Measurements from ENCODE around the gene CCDC126. TPM values are rescaled to one million over a fixed set of nuclear protein-coding genes. Genes with fewer than 3 reads are reported as not detected.
A peak's percentile ranks its signal among the peaks of the same experiment; 100 is the strongest.
"Not testable (repeated sequence)": the region's sequence is repeated elsewhere in the genome, so short reads cannot be mapped to it uniquely, and the experiment has no call there.

Gene CCDC126
- total and polyA plus RNA-seq, 5 donors from 2014 or later: 14.0 to 25.0 (median 19.8) TPM

DNA sequence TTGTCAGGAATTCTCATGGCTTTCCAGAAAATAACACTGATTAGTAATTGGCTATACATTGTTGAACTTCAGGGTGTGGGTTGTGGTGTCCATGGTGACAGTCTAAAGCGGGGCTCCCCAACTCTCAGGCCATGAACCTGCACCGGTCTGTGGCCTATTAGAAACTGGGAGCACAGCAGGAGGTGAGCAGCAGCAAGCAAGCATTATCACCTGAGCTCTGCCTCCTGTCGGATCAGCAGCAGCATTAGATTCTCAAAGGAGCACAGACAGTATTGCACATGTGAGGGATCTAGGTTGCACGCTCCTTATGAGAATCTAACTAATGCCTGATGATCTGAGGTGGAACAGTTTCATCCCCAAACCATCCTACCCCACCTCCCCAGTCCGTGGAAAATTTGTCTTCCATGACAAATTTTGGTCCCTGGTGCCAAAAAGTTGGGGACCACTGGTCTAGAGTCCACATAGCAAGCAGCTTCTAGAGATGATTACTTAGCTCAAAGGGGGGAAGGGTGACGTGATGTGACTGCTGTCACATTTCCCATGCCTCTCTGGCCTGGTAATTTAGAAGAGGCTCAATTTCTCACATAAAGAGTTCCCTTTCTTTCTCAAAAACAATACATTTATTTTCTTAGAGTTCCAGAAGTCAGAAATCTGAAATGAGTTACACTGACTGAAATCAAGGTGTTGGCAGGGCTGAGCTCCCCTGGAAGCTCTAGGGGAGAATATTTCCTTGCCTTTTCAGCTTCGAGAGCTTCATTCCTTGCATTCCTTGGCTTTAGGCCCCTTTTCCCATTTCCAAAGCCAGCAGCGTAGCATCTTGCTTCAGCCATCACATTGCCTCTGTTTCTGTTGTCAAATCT lies 65.2 kb downstream of the CCDC126 start:
- Mint-ChIP-seq H3K9me3 (peaks cover 0 to 9% (median 4%) of the 10 kb centered on the region in 7 donors), H3K4me1 (no peaks in the 10 kb centered on the region), H3K4me3 (no peak overlapping the region), H3K36me3 (peaks cover 4% of the 10 kb centered on the region), H3K27ac (no peak overlapping the region), H3K27me3 (peaks cover 4% of the 10 kb centered on the region)
- Histone ChIP-seq H3K9me3 (ENCODE audit: control insufficient read depth in 2 of 2, low read length in 2 of 2) (peaks cover 4 to 9% of the 10 kb centered on the region in 2 experiments), H3K27ac (ENCODE audit: insufficient read depth, low read length, poor library complexity, severe bottlenecking) (no peak overlapping the region), H3K4me1 (ENCODE audit: control insufficient read depth, insufficient read depth, low read length, poor library complexity, severe bottlenecking) (no peaks in the 10 kb centered on the region), H3K36me3 (ENCODE audit: control insufficient read depth, insufficient read depth, low read length) (no peaks in the 10 kb centered on the region), H3K4me3 (ENCODE audit: low read depth, low read length) (no peak overlapping the region), H3K27me3 (ENCODE audit: control insufficient read depth, insufficient read depth, low read length) (no peaks in the 10 kb centered on the region)
- no peak for DNase-seq
- ATAC-seq (ENCODE audit: low read depth in 2 of 2): no peak

DNA sequence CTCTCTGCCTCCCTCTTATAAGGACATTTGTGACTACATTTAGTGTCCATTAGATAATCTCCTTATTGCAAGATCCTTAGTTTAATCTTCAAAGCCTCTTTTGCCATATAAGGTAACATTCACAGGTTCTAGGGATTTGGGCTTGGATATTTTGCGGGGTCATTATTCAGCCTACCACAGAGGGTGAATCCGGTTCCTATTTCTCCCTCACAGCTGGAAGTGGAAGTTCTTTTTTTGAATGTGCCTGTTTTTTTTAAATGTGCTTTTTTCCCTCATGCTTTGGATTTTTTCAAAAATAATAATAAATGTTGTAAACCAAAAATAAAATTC lies 65.8 kb downstream of the CCDC126 start:
- no peak overlapping the region for H3K27ac ChIP-seq (ENCODE audit: insufficient read depth, low read length, poor library complexity, severe bottlenecking)
- DNase-seq (no peak), ATAC-seq (ENCODE audit: low read depth in 2 of 2) (no peak)
- no peak overlapping the region for H3K27ac Mint-ChIP-seq
- H3K4me1 Mint-ChIP-seq: no peaks in the 10 kb centered on the region
- no peaks in the 10 kb centered on the region for H3K4me1 ChIP-seq (ENCODE audit: control insufficient read depth, insufficient read depth, low read length, poor library complexity, severe bottlenecking)
- peaks cover 4% of the 10 kb centered on the region for H3K27me3 Mint-ChIP-seq
- H3K4me3 ChIP-seq (ENCODE audit: low read depth, low read length): no peak overlapping the region
- H3K36me3 ChIP-seq (ENCODE audit: control insufficient read depth, insufficient read depth, low read length): no peaks in the 10 kb centered on the region
- H3K36me3 Mint-ChIP-seq: peaks cover 4% of the 10 kb centered on the region
- H3K4me3 Mint-ChIP-seq: no peak overlapping the region
- H3K9me3 ChIP-seq (ENCODE audit: control insufficient read depth in 2 of 2, low read length in 2 of 2): peaks cover 4 to 9% of the 10 kb centered on the region in 2 experiments
- H3K9me3 Mint-ChIP-seq: peaks cover 0 to 8% (median 4%) of the 10 kb centered on the region in 7 donors
- H3K27me3 ChIP-seq (ENCODE audit: control insufficient read depth, insufficient read depth, low read length): no peaks in the 10 kb centered on the region

DNA sequence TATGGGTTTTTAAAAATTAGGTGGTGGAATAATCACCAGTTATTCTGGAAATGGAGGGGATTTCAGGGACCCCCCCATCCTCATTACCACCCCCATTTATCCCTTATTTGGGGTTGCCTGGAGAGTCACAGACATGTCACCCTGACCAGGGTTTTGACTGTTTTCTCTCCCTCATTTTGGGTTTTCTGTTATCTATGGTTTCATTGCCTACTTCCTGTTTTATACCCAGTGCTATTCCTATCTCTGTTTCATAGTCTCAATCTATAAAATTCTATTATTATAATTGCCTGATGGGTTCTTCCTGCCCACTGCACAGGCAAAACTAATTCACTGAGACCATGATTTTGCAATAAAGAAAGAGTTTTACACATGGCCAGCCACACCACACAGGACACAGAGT lies 66.9 kb downstream of the CCDC126 start:
- no peaks in the 10 kb centered on the region for H3K27me3 ChIP-seq (ENCODE audit: control insufficient read depth, insufficient read depth, low read length)
- H3K4me3 ChIP-seq (ENCODE audit: low read depth, low read length): no peak overlapping the region
- H3K4me3 Mint-ChIP-seq: no peak overlapping the region
- ATAC-seq (ENCODE audit: low read depth in 2 of 2): no peak
- no peak overlapping the region for H3K27ac ChIP-seq (ENCODE audit: insufficient read depth, low read length, poor library complexity, severe bottlenecking)
- H3K9me3 Mint-ChIP-seq: peaks cover 0 to 4% (median 0%) of the 10 kb centered on the region in 7 donors
- no peak overlapping the region for H3K27ac Mint-ChIP-seq
- no peaks in the 10 kb centered on the region for H3K36me3 Mint-ChIP-seq
- DNase-seq: no peak
- peaks cover 0 to under 1% of the 10 kb centered on the region in 2 experiments for H3K9me3 ChIP-seq (ENCODE audit: control insufficient read depth in 2 of 2, low read length in 2 of 2)
- peaks cover 4% of the 10 kb centered on the region for H3K27me3 Mint-ChIP-seq
- H3K36me3 ChIP-seq (ENCODE audit: control insufficient read depth, insufficient read depth, low read length): no peaks in the 10 kb centered on the region
- no peaks in the 10 kb centered on the region for H3K4me1 Mint-ChIP-seq
- no peaks in the 10 kb centered on the region for H3K4me1 ChIP-seq (ENCODE audit: control insufficient read depth, insufficient read depth, low read length, poor library complexity, severe bottlenecking)

DNA sequence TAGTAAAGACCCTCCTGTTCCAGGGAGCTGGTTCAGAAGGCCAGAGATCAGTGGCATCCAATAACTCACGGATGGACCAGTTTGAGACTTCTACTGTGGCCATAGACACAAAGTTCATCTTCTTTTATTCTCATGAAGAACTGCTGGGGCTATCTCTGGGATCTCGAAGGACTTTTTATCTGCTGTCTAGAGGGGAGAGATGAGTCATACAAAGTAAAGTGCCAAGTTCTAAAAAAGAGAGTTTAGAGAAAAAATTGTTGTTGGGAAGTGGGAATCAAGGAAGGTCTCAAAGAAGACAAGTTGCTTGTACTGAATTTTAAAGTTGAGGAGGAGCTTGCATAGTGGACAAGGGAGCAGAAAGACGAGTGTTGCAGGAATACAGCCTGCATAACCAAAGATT lies 74.9 kb downstream of the CCDC126 start:
- peaks cover 3% of the 10 kb centered on the region for H3K36me3 Mint-ChIP-seq
- no peaks in the 10 kb centered on the region for H3K4me1 ChIP-seq (ENCODE audit: control insufficient read depth, insufficient read depth, low read length, poor library complexity, severe bottlenecking)
- no peak overlapping the region for H3K4me3 Mint-ChIP-seq
- H3K4me3 ChIP-seq (ENCODE audit: low read depth, low read length): no peak overlapping the region
- peaks cover 0 to 1% (median 0%) of the 10 kb centered on the region in 7 donors for H3K9me3 Mint-ChIP-seq
- H3K27me3 Mint-ChIP-seq: peaks cover 20% of the 10 kb centered on the region
- DNase-seq (no peak), ATAC-seq (ENCODE audit: low read depth in 2 of 2) (no peak)
- no peak overlapping the region for H3K27ac ChIP-seq (ENCODE audit: insufficient read depth, low read length, poor library complexity, severe bottlenecking)
- no peaks in the 10 kb centered on the region for H3K27me3 ChIP-seq (ENCODE audit: control insufficient read depth, insufficient read depth, low read length)
- no peak overlapping the region for H3K27ac Mint-ChIP-seq
- no peaks in the 10 kb centered on the region for H3K9me3 ChIP-seq (ENCODE audit: control insufficient read depth in 2 of 2, low read length in 2 of 2)
- no peaks in the 10 kb centered on the region for H3K4me1 Mint-ChIP-seq
- H3K36me3 ChIP-seq (ENCODE audit: control insufficient read depth, insufficient read depth, low read length): no peaks in the 10 kb centered on the region

- Mint-ChIP-seq H3K9me3 (no peaks in the 10 kb centered on the region), H3K27me3 (peaks cover 5% of the 10 kb centered on the region), H3K4me3 (peak within 1 kb of the TSS; percentile 95 to 98 (median 97)), H3K36me3 (no peaks in the 10 kb centered on the region), H3K4me1 (peaks cover 5 to 28% (median 11%) of the 10 kb centered on the region in 4 donors), H3K27ac (peak within 1 kb of the TSS; percentile 87 to 90 (median 88))
- Histone ChIP-seq H3K27me3 (ENCODE audit: control insufficient read depth, insufficient read depth, low read length) (no peaks in the 10 kb centered on the region), H3K4me1 (ENCODE audit: control insufficient read depth, insufficient read depth, low read length, poor library complexity, severe bottlenecking) (peaks cover 7% of the 10 kb centered on the region), H3K4me3 (ENCODE audit: low read depth, low read length) (peak within 1 kb of the TSS; percentile 94), H3K27ac (ENCODE audit: insufficient read depth, low read length, poor library complexity, severe bottlenecking) (peak within 1 kb of the TSS; percentile 61), H3K36me3 (ENCODE audit: control insufficient read depth, insufficient read depth, low read length) (no peaks in the 10 kb centered on the region), H3K9me3 (ENCODE audit: control insufficient read depth in 2 of 2, low read length in 2 of 2) (no peaks in the 10 kb centered on the region)
- DNase-seq (peak; percentile 73 to 88 (median 80)), ATAC-seq (ENCODE audit: low read depth in 2 of 2) (peak; percentile 96 to 97)
These were observed 82.8 kb downstream of the CCDC126 start, which contains the start of gene FAM221A for GRCh38 chr7:23679898-23680413. Gene FAM221A, plus strand, starts transcription at chr7:23680199. Its CDS starts 20 bp downstream, at chr7:23680219.

DNA sequence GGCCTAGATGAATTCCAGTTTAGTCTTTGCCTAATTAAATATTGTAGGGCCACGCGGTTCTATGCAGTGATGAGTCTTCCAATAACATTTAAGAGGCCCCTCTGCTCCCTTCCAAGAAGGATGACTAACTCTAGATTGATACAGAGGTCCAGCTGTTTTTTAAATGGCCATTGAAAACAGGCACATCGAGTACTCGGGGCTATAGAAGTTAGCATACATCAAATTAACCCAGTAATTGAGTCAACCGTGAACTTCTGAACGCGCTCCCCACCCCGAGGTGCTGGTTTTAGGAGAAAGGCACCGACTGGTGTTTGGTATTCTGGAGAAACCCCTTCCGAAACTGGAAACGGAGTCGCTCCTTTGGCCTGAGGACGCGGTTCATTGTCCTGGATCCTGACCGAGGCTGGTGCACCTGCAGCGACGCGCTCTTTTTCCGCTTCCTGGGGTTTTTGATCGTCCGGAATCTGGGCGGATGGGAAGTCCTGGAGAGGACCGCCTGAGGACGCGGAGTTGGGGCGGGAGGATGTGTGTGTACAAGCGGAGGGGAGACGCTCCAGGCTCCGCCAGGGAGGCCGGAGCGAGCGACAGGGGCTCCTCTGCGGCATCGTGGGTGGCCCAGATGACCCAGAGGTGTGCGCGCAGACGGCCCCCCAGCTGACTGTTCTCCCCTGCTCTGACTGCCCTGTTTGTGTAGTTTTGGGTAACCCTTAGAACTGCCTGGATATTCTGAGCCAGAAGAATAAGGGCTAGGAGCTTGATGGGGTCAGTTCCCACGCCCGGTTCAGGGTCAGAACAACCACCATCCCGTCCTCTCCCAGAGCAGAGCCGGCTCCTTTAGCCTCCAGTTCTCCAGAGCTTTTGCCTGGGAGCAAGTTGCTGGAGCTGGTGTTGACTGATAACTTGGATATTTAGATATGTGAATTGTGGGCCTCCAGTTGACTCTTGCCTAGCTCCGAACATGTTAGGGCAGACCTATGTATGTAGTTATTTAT lies 83.5 kb downstream of the CCDC126 start:
- Mint-ChIP-seq H3K27me3 (no peaks in the 10 kb centered on the region), H3K4me3 (peak overlapping the region; percentile 95 to 98 (median 97)), H3K9me3 (no peaks in the 10 kb centered on the region), H3K4me1 (peaks cover 9 to 28% (median 12%) of the 10 kb centered on the region in 4 donors), H3K36me3 (no peaks in the 10 kb centered on the region), H3K27ac (peak overlapping the region; percentile 87 to 90 (median 88))
- Histone ChIP-seq H3K27me3 (ENCODE audit: control insufficient read depth, insufficient read depth, low read length) (no peaks in the 10 kb centered on the region), H3K9me3 (ENCODE audit: control insufficient read depth in 2 of 2, low read length in 2 of 2) (no peaks in the 10 kb centered on the region), H3K4me1 (ENCODE audit: control insufficient read depth, insufficient read depth, low read length, poor library complexity, severe bottlenecking) (peaks cover 7% of the 10 kb centered on the region), H3K36me3 (ENCODE audit: control insufficient read depth, insufficient read depth, low read length) (no peaks in the 10 kb centered on the region), H3K4me3 (ENCODE audit: low read depth, low read length) (peak overlapping the region; percentile 94), H3K27ac (ENCODE audit: insufficient read depth, low read length, poor library complexity, severe bottlenecking) (peak overlapping the region; percentile 61)
- ATAC-seq (ENCODE audit: low read depth in 2 of 2) (peak; percentile 26 to 32), DNase-seq (peak; percentile 14 to 74 (median 53))

DNA sequence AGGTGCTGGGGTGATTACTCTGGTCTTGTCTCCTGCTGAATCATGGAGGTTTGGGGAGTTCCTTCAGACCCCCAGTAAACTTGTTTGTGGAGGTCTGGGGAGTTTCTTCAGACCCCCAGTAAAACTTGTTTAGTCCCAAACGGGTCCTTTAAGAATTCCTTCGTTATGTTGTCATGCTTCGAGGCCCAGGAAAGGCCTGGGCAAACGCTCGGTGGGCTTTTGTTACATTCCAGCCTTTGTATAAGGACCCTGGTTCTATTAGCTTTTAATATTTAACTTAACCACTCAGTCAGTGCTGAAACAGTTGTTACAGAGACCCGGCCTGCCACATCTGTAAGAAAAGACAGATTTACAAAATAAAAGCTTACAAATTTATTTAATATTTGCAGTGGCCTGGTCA lies 86.9 kb downstream of the CCDC126 start:
- not testable (repeated sequence) for H3K9me3 Mint-ChIP-seq; H3K27me3 Mint-ChIP-seq; H3K4me3 ChIP-seq (ENCODE audit: low read depth, low read length); ATAC-seq (ENCODE audit: low read depth in 2 of 2); DNase-seq; H3K27ac Mint-ChIP-seq; H3K4me3 Mint-ChIP-seq; H3K27me3 ChIP-seq (ENCODE audit: control insufficient read depth, insufficient read depth, low read length); H3K36me3 Mint-ChIP-seq; H3K4me1 ChIP-seq (ENCODE audit: control insufficient read depth, insufficient read depth, low read length, poor library complexity, severe bottlenecking); H3K27ac ChIP-seq (ENCODE audit: insufficient read depth, low read length, poor library complexity, severe bottlenecking); H3K9me3 ChIP-seq (ENCODE audit: control insufficient read depth in 2 of 2, low read length in 2 of 2); H3K36me3 ChIP-seq (ENCODE audit: control insufficient read depth, insufficient read depth, low read length)
- H3K4me1 Mint-ChIP-seq: peaks cover 11 to 28% (median 14%) of the 10 kb centered on the region in 4 donors

Data from CD4-positive, CD25-positive, alpha-beta regulatory T cell (primary cell).